Activated CD4-positive, alpha-beta memory T cell treated with anti-CD3 and anti-CD28 coated beads, Interleukin-2, amount 10 ng/mL, durations not matched to agents 7 days and 5 days (primary cell): ENCODE data around the gene ARL9. TPM values are rescaled to one million over a fixed set of nuclear protein-coding genes. Genes with fewer than 3 reads are reported as not detected.

Experiments used
- CTCF ChIA-PET: fragments of 350-600 bp; sonication (Branson Sonifier 250); formaldehyde crosslinking; loops from one replicate; lab custom pipeline; 2021; ENCODE audit warnings: antibody characterized with exemption, inconsistent platforms; lab: Charles Lee
- POLR2A ChIA-PET: fragments of 350-600 bp; sonication (Branson Sonifier 250); formaldehyde crosslinking; loops from one replicate; lab custom pipeline; 2021; ENCODE audit warnings: antibody characterized with exemption; lab: Charles Lee
- DNase-seq: peaks from one replicate; pipeline ENCODE4 v3.0.0-alpha.2; 2020
- H3K27ac Mint-ChIP-seq: one replicate; pipeline ENCODE4 v1.8.0; 2021; ENCODE audit warnings: mild to moderate bottlenecking, mixed read lengths
- H3K27me3 Mint-ChIP-seq: one replicate; pipeline ENCODE4 v1.8.0; 2021; ENCODE audit warnings: mixed read lengths
- H3K36me3 Mint-ChIP-seq: one replicate; pipeline ENCODE4 v1.8.0; 2021; ENCODE audit warnings: low read depth, mixed read lengths
- H3K4me1 Mint-ChIP-seq: one replicate; pipeline ENCODE4 v1.8.0; 2021; ENCODE audit warnings: mixed read lengths
- H3K4me3 Mint-ChIP-seq: one replicate; pipeline ENCODE4 v1.8.0; 2021; ENCODE audit warnings: mild to moderate bottlenecking, mixed read lengths
- H3K9me3 Mint-ChIP-seq: one replicate; pipeline ENCODE4 v1.8.0; 2021; ENCODE audit warnings: mixed read lengths
- total RNA-seq, 2 experiments: library from RNA; stranded (reverse); gene quantifications; one replicate each; pipeline ENCODE4 v1.2.3, GENCODE V29; 2021

Gene ARL9
- total RNA-seq, 2 experiments from 2014 or later: 0.23 TPM; not detected in 1

DNA sequence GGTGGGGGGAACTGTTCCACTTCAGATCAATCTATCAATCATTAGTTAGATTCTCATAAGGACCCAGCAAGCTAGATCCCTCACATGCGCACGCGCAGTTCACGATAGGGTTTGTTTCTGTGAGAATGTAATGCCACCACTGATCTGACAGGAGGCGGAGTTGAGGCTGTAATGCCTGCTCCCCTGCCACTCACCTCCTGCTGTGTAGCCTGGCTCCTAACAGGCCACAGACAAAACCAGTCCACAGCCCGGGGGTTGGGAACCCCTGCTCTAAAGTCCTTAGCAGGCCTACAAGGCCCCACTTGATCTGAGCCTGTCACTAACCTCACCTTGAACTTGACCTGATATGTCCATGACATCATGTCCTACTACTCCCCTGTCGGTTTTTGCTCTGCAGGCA, 30.3 kb downstream of the ARL9 start:
- ChIA-PET CTCF (no interaction called here), POLR2A (no interaction called here)
- no peaks in the 10 kb centered on the region for H3K36me3 Mint-ChIP-seq
- H3K27me3 Mint-ChIP-seq: peaks cover 13% of the 10 kb centered on the region
- H3K4me1 Mint-ChIP-seq: no peaks in the 10 kb centered on the region
- H3K4me3 Mint-ChIP-seq: no peak overlapping the region
- no peak for DNase-seq
- H3K27ac Mint-ChIP-seq: no peak overlapping the region
- no peaks in the 10 kb centered on the region for H3K9me3 Mint-ChIP-seq

DNA sequence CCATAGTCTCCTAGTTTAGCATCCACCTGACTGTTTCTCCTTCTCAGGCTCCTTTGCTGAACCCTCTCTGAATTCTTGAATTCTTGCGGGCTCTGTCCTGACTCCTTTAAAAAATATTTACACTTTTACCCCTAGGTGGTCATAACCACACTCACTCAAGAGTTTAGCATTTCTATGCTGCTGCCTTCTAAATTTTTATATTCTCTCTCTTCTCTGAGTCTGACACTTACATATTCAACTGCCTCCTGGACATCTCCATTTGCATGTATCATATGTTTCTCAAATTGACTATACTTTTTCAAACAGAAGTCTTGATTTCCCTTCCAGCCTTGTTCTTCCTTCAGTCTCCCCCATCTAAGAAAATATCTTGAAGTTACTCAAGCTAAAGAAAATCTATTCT, 31.6 kb downstream of the ARL9 start:
- H3K4me1 Mint-ChIP-seq: no peaks in the 10 kb centered on the region
- H3K27me3 Mint-ChIP-seq: peaks cover 16% of the 10 kb centered on the region
- no peaks in the 10 kb centered on the region for H3K9me3 Mint-ChIP-seq
- H3K27ac Mint-ChIP-seq: no peak overlapping the region
- H3K36me3 Mint-ChIP-seq: no peaks in the 10 kb centered on the region
- POLR2A ChIA-PET: no interaction called here
- H3K4me3 Mint-ChIP-seq: no peak overlapping the region
- CTCF ChIA-PET: no interaction called here
- DNase-seq: no peak

DNA sequence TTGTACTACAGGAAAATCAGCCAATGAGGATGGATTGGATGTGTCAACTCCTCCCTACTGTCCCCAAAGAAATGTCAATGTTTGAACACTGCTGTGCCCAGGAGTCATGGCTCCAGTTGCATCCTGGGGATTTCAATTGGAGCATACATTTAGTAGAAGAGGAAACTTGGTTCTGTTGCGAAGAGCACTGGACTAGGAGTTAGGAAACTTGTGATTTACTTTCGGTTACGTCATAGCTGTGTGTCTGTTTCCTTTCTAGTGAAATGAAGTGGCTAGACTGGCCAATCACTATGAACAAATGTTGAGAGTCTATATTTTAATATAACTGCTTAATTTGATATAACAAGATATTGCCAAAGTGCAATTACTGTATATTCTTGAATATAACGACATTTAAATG, 35.2 kb downstream of the ARL9 start:
- Mint-ChIP-seq H3K27ac (no peak overlapping the region), H3K4me3 (no peak overlapping the region), H3K4me1 (peaks cover 13% of the 10 kb centered on the region), H3K9me3 (no peaks in the 10 kb centered on the region), H3K36me3 (no peaks in the 10 kb centered on the region), H3K27me3 (peaks cover 21% of the 10 kb centered on the region)
- DNase-seq: no peak
- CTCF ChIA-PET: interaction anchor here (0.6 kb wide), 1 partner anchor 117 kb away, joined by 3 read pairs; no protein-coding TSS in a partner anchor
- POLR2A ChIA-PET: no interaction called here

DNA sequence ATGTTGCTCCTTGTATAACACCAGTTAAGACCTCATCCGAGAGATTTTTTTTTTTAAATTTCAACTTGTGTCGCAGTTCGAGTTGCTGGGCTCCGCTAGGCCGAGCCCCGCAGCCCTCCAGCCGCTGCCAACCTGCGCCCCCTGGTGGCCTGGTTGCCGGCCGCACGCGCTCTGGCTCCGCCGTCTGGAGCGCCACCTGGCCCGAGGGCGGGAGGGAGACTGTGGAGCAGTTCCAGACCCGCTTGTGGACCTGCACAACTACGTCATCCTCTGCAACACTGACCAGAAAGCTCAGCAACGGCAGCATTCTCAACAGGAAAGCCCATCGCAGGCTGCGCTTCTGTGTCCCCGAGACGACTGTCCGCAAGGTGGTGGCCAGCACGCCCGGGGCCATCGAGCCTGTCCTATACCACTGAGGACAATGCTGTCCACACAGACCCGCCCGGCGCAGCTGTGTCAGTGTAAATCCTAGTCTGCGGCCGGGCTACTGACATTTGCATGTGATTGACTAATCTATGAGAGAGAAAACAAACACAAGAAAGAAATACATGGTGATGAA, 39.1 kb downstream of the ARL9 start:
- ChIA-PET CTCF (interaction anchor here (0.7 to 2.3 kb wide), 17 partner anchors 9 to 292 kb away, joined by 3 to 11 read pairs (median 4); a partner anchor contains a TSS), POLR2A (interaction anchor here (1.0 to 1.7 kb wide), 3 partner anchors 76 to 365 kb away, joined by 3 to 4 read pairs (median 4); no protein-coding TSS in a partner anchor)
- H3K27me3 Mint-ChIP-seq: peaks cover 14% of the 10 kb centered on the region
- peaks cover 17% of the 10 kb centered on the region for H3K4me1 Mint-ChIP-seq
- H3K4me3 Mint-ChIP-seq: peak overlapping the region; percentile 61
- no peaks in the 10 kb centered on the region for H3K9me3 Mint-ChIP-seq
- no peaks in the 10 kb centered on the region for H3K36me3 Mint-ChIP-seq
- no peak overlapping the region for H3K27ac Mint-ChIP-seq
- DNase-seq: peak; percentile 86

DNA sequence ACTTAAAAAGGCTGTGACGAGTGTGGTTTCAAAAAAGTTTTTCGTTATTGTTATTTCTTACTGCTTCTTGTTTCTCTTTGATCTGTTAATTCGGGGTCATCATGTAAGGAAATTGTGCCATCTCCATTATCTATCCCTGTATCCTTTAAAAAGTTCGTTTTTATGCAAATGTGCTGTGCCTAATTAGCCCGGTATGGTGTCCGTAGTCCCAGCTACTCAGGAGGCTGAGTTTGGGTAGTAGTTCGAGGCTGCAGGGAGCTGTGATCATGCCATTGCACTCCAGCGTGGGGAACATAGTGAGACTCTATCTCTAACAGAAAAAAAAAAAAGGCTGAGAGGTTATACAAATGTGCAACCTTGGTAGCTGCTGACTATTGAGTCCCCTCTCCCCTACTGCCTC, 45.1 kb downstream of the ARL9 start:
- Mint-ChIP-seq H3K27me3 (peaks cover 8% of the 10 kb centered on the region), H3K4me1 (peaks cover 4% of the 10 kb centered on the region), H3K9me3 (no peaks in the 10 kb centered on the region), H3K4me3 (no peak overlapping the region), H3K36me3 (no peaks in the 10 kb centered on the region), H3K27ac (no peak overlapping the region)
- DNase-seq: no peak
- ChIA-PET CTCF (no interaction called here), POLR2A (no interaction called here)

DNA sequence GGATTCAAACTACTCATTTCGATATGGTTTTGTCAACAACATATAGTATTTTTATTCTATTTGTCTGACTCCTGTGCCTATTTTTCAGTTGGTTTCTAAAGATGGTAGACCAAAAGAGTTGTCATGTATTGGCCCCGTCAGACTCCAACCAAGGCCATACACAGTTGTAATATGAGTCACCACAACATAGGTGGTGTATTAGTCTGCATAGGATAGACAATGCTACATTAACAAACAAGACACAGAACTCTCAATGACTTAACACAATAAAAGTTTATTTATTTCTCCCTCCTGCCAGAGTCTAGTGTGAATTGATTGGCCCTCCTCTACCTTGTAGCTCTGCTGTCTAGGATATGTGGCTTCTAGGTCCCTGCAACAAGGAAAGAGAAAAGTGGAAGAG, 45.9 kb downstream of the ARL9 start:
- Mint-ChIP-seq H3K36me3 (no peaks in the 10 kb centered on the region), H3K27ac (no peak overlapping the region), H3K9me3 (no peaks in the 10 kb centered on the region), H3K4me3 (no peak overlapping the region), H3K27me3 (peaks cover 13% of the 10 kb centered on the region), H3K4me1 (peaks cover 4% of the 10 kb centered on the region)
- CTCF ChIA-PET: no interaction called here
- DNase-seq: no peak
- POLR2A ChIA-PET: interaction anchor here (0.9 kb wide), 1 partner anchor 114 kb away, joined by 3 read pairs; no protein-coding TSS in a partner anchor

DNA sequence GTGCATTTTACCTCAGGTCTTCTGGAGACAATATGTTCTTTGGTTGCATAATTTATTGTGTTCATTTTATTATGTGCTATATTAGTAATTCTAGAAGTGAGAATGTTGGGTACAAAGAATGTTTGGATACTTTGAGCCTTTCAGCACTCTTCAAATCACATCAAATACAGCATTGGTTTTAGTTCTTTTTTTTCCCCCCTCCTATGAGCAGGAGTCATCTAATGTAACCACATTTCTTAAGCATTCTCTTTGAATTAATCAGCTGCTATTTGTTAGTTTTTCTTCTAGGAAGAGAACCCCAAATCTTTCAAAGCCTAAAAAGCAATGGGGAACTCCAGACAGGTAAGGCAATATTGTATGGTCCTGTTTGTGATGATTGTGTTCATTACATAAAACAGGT, 46.7 kb downstream of the ARL9 start:
- DNase-seq: no peak
- ChIA-PET CTCF (interaction anchor here (0.7 kb wide), 1 partner anchor 232 kb away, joined by 3 read pairs; no protein-coding TSS in a partner anchor), POLR2A (interaction anchor here (0.9 kb wide), 1 partner anchor 115 kb away, joined by 3 read pairs; no protein-coding TSS in a partner anchor)
- Mint-ChIP-seq H3K9me3 (no peaks in the 10 kb centered on the region), H3K27me3 (peaks cover 11% of the 10 kb centered on the region), H3K4me3 (no peak overlapping the region), H3K36me3 (no peaks in the 10 kb centered on the region), H3K27ac (no peak overlapping the region), H3K4me1 (peaks cover 4% of the 10 kb centered on the region)

DNA sequence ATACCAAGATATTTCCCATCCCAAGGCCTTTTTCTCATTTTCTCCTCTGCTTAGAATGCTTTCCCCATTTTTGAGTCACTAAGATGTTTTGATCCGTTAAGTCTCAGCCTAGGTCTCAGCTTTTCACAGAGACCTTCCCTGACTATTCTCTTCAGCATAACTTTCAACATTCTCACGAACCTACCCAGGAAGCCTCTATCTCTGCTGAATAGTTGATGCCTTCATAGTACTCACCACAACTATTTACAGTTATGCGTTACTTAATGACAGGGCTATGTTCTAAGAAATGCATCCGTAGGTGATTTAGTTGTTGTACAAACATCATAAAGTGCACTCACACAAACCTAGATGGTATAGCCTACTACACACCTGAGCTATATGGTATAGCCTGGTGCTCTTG, 64.5 kb downstream of the ARL9 start:
- ChIA-PET POLR2A (no interaction called here), CTCF (interaction anchor here (0.8 to 1.2 kb wide), 3 partner anchors 13 to 230 kb away, joined by 3 to 4 read pairs (median 3); no protein-coding TSS in a partner anchor)
- DNase-seq: no peak
- no peaks in the 10 kb centered on the region for H3K36me3 Mint-ChIP-seq
- no peak overlapping the region for H3K4me3 Mint-ChIP-seq
- H3K27me3 Mint-ChIP-seq: no peaks in the 10 kb centered on the region
- H3K27ac Mint-ChIP-seq: no peak overlapping the region
- no peaks in the 10 kb centered on the region for H3K9me3 Mint-ChIP-seq
- peaks cover 2% of the 10 kb centered on the region for H3K4me1 Mint-ChIP-seq

Other genes with a start within 250 kb of the ARL9 start
- 10 to 100 TPM in 1 of 2 experiments, 1 to 10 TPM in 1; 9.6 to 11.1 TPM for gene AASDH, start 118.3 kb upstream of the ARL9 start, total RNA-seq
- 10 to 100 TPM; 21.6 to 22.7 TPM for gene PPAT, start 70.2 kb upstream of the ARL9 start, total RNA-seq
- 100 to 1,000 TPM; 115 to 118 TPM for gene PAICS, start 69.5 kb upstream of the ARL9 start, total RNA-seq
- gene SRP72, start 38.2 kb upstream of the ARL9 start, total RNA-seq: 100 to 1,000 TPM; 140 to 142 TPM
- 100 to 1,000 TPM; 206 to 215 TPM for gene HOPX, start 175.5 kb downstream of the ARL9 start, total RNA-seq